WTC11 (cell line): ENCODE measurements around the gene ZNF593OS. TPM values are rescaled to one million over a fixed set of nuclear protein-coding genes. Genes with fewer than 3 reads are reported as not detected.

Source experiments
- ATAC-seq: fragments of 200-7000 bp; cut with Tn5 transposase; 2 replicates; pipeline ENCODE4 v1.10.0; 2021; ENCODE audit warnings: mild to moderate bottlenecking, moderate library complexity
- CTCF ChIA-PET: fragments of 300-600 bp; sonication (Branson Sonifier 250); formaldehyde crosslinking; loops from one replicate; lab custom pipeline; 2021; ENCODE audit warnings: antibody characterized with exemption; lab: Charles Lee
- POLR2A ChIA-PET: fragments of 350-600 bp; sonication (Branson Sonifier 250); formaldehyde crosslinking; loops from one replicate; lab custom pipeline; 2021; ENCODE audit warnings: antibody characterized with exemption; lab: Charles Lee
- DNase-seq: peaks from one replicate; pipeline ENCODE4 v3.0.0; 2021; ENCODE audit warnings: low spot score
- H3K27ac Mint-ChIP-seq: 2 replicates; pipeline ENCODE4 v1.8.0; 2021; ENCODE audit warnings: mixed read lengths
- H3K27me3 Mint-ChIP-seq: 2 replicates; pipeline ENCODE4 v1.8.0; 2021; ENCODE audit warnings: low read depth, mild to moderate bottlenecking, moderate library complexity, mixed read lengths
- H3K36me3 Mint-ChIP-seq: 2 replicates; pipeline ENCODE4 v1.8.0; 2021; ENCODE audit warnings: mixed read lengths
- H3K4me1 Mint-ChIP-seq: 2 replicates; pipeline ENCODE4 v1.8.0; 2022; ENCODE audit warnings: mixed read lengths
- H3K4me3 Mint-ChIP-seq: 2 replicates; pipeline ENCODE4 v1.8.0; 2021; ENCODE audit warnings: mild to moderate bottlenecking, moderate library complexity, mixed read lengths
- H3K9me3 Mint-ChIP-seq: 2 replicates; pipeline ENCODE4 v1.8.0; 2021; ENCODE audit warnings: mixed read lengths
- ATF2 ChIP-seq: sonication (generic); formaldehyde crosslinking; IDR thresholded peaks from 2 replicates; pipeline ENCODE4 v1.8.1; 2022; ENCODE audit warnings: low read depth, missing genetic modification reagents, borderline replicate concordance
- E2F5 ChIP-seq: sonication (generic); formaldehyde crosslinking; IDR thresholded peaks from 2 replicates; pipeline ENCODE4 v1.8.1; 2022; ENCODE audit warnings: mild to moderate bottlenecking, moderate library complexity, missing genetic modification reagents
- FOXJ3 ChIP-seq: sonication (generic); formaldehyde crosslinking; IDR thresholded peaks from 2 replicates; pipeline ENCODE4 v1.9.0; 2021; ENCODE audit warnings: missing genetic modification reagents, mild to moderate bottlenecking, borderline replicate concordance
- NR1H2 ChIP-seq: sonication (generic); formaldehyde crosslinking; IDR thresholded peaks from 2 replicates; pipeline ENCODE4 v1.9.0; 2021; ENCODE audit warnings: mild to moderate bottlenecking, moderate library complexity, missing genetic modification reagents
- SMAD3 ChIP-seq: sonication (generic); formaldehyde crosslinking; IDR thresholded peaks from 2 replicates; pipeline ENCODE4 v1.8.0; 2022; ENCODE audit warnings: missing genetic modification reagents, mild to moderate bottlenecking, borderline replicate concordance
- SP1 ChIP-seq: sonication (generic); formaldehyde crosslinking; conservative IDR thresholded peaks from 2 replicates; pipeline ENCODE4 v1.8.1; 2022; ENCODE audit warnings: missing genetic modification reagents
- TCF7 ChIP-seq: sonication (generic); formaldehyde crosslinking; IDR thresholded peaks from 2 replicates; pipeline ENCODE4 v1.8.0; 2022; ENCODE audit warnings: mild to moderate bottlenecking, low read depth, missing genetic modification reagents, moderate library complexity
- USF1 ChIP-seq: sonication (generic); formaldehyde crosslinking; IDR thresholded peaks from 2 replicates; pipeline ENCODE4 v1.8.0; 2022; ENCODE audit warnings: mild to moderate bottlenecking, missing genetic modification reagents
- ZBTB21 ChIP-seq: sonication (generic); formaldehyde crosslinking; IDR thresholded peaks from 2 replicates; pipeline ENCODE4 v1.8.1; 2023; ENCODE audit warnings: mild to moderate bottlenecking, missing genetic modification reagents, borderline replicate concordance
- ZNF263 ChIP-seq: sonication (generic); formaldehyde crosslinking; IDR thresholded peaks from 2 replicates; pipeline ENCODE4 v1.8.1; 2022; ENCODE audit warnings: low read depth, mild to moderate bottlenecking, moderate library complexity, missing genetic modification reagents
- ZNF423 ChIP-seq: fragments of 250-450 bp; sonication (Bioruptor Pico); IDR thresholded peaks from 2 replicates; pipeline ENCODE4 v2.1.2; 2022; ENCODE audit warnings: mild to moderate bottlenecking, moderate library complexity
- total RNA-seq: library from RNA; stranded (reverse); gene quantifications from 3 replicates; pipeline ENCODE4 v1.2.3, GENCODE V29; 2021
- TF ChIP-seq, protein P1 (sequence below): sonication (generic); formaldehyde crosslinking; IDR thresholded peaks from 2 replicates; pipeline ENCODE4 v1.8.1; 2023; ENCODE audit warnings: mild to moderate bottlenecking, missing genetic modification reagents
- TF ChIP-seq, protein P2 (sequence below): sonication (generic); formaldehyde crosslinking; IDR thresholded peaks from 2 replicates; pipeline ENCODE4 v1.8.1; 2023; ENCODE audit warnings: mild to moderate bottlenecking, moderate library complexity, missing genetic modification reagents
- TF ChIP-seq, protein P3 (sequence below): sonication (generic); formaldehyde crosslinking; IDR thresholded peaks from 2 replicates; pipeline ENCODE4 v1.8.0; 2022; ENCODE audit warnings: mild to moderate bottlenecking, missing genetic modification reagents

Gene ZNF593OS
- total RNA-seq, 1 experiment from 2014 or later, result not detected

GRCh38 chr1:26166719-26167281 is 4.8 kb downstream of the ZNF593OS start:
- Mint-ChIP-seq H3K4me3 (no peak overlapping the region), H3K27me3 (peaks cover 43% of the 10 kb centered on the region), H3K36me3 (no peaks in the 10 kb centered on the region), H3K27ac (no peak overlapping the region), H3K4me1 (peaks cover 44% of the 10 kb centered on the region), H3K9me3 (no peaks in the 10 kb centered on the region)
- ATAC-seq (no peak), DNase-seq (no peak)
- ChIA-PET CTCF (interaction anchor here (0.8 to 1.0 kb wide), 2 partner anchors 11 to 67 kb away, joined by 3 read pairs; partner anchors contain the start of genes CEP85 and CNKSR1), POLR2A (no interaction called here)
- no peak for TF ChIP-seq SMAD3 (CRISPR knock-in tag)
- TF ChIP-seq ZNF423 (CRISPR knock-in tag), result no peak
- no peak for TF ChIP-seq USF1 (CRISPR knock-in tag)
- TF ChIP-seq ZBTB21, result no peak
- TF ChIP-seq ATF2, result no peak
- TF ChIP-seq, all 79 proteins: peak for 0

DNA sequence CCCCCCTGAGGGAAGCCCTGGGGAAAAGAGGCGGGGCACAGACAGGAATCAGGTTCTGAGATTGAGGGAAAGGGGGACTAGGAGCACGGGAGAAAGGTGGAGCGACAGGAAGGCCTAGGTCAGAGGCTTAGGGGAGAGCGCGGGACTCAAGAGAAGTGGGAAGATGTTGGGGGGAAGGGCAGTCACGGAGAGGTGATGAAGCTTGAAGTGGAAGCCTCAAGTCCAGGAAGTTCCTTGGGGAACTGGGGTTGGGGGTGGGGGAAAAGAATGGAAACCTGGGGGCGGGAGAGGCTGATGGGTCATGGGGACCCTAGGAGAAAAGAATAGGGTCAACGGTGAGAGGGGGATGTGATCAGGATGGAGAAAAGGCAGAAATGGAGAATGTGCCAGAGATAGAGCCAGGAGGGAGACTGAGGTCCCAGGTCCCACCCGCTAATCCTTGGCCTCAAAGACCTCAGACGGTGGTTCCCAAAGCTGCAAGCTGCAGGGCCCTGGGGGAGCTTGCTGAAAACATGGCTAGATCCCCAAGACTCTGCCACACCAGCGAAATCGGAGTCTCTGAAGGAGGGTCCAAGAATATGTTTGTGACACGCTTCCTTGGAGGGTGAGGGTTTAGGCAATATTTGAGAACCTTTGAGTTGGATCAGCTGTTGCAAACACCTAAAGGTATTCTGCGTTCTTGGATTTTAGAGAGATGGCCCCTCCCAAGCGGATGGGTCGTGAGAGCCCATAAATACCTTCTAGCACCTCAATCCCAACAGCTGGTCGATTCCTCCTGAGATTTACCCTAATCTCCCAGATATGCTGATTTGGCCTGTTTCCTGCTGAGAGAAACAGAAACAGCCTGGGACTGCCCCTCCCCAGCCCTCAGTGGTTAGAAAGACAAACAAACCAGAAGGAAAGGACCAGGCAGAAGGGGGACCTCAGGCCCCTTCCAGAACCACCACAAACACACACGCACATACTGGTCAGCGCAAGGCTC is 6.5 kb downstream of the ZNF593OS start:
- DNase-seq, result no peak
- Mint-ChIP-seq H3K36me3 (no peaks in the 10 kb centered on the region), H3K27me3 (peaks cover 58% of the 10 kb centered on the region), H3K4me1 (peaks cover 37% of the 10 kb centered on the region), H3K4me3 (peak overlapping the region; percentile 83), H3K9me3 (no peaks in the 10 kb centered on the region), H3K27ac (peak overlapping the region; percentile 91; the same call in 1 of the 2 replicates)
- CTCF ChIA-PET, result interaction anchor here (0.8 to 2.5 kb wide), 12 partner anchors 9 to 658 kb away, joined by 3 to 15 read pairs (median 8); partner anchors contain the start of genes CATSPER4, CEP85 and CNKSR1
- TF ChIP-seq, protein P1, sequence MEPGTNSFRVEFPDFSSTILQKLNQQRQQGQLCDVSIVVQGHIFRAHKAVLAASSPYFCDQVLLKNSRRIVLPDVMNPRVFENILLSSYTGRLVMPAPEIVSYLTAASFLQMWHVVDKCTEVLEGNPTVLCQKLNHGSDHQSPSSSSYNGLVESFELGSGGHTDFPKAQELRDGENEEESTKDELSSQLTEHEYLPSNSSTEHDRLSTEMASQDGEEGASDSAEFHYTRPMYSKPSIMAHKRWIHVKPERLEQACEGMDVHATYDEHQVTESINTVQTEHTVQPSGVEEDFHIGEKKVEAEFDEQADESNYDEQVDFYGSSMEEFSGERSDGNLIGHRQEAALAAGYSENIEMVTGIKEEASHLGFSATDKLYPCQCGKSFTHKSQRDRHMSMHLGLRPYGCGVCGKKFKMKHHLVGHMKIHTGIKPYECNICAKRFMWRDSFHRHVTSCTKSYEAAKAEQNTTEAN (CRISPR knock-in tag), result no peak
- no peak for TF ChIP-seq TCF7 (CRISPR knock-in tag)
- no peak for TF ChIP-seq NR1H2 (CRISPR knock-in tag)
- POLR2A ChIA-PET, result interaction anchor here (0.6 to 2.9 kb wide), 4 partner anchors 12 to 69 kb away, joined by 3 to 9 read pairs (median 4); partner anchors contain the start of genes CEP85, CNKSR1 and PDIK1L
- no peak for ATAC-seq

GRCh38 chr1:26164036-26164860 is 7.4 kb downstream of the ZNF593OS start:
- ATAC-seq, result peak; percentile 61
- Mint-ChIP-seq H3K36me3 (no peaks in the 10 kb centered on the region), H3K27me3 (peaks cover 67% of the 10 kb centered on the region), H3K4me3 (peak overlapping the region; percentile 83), H3K9me3 (no peaks in the 10 kb centered on the region), H3K27ac (peak overlapping the region; percentile 91), H3K4me1 (peaks cover 41% of the 10 kb centered on the region)
- POLR2A ChIA-PET, result interaction anchor here (0.6 to 2.9 kb wide), 4 partner anchors 13 to 70 kb away, joined by 3 to 9 read pairs (median 4); partner anchors contain the start of genes CEP85, CNKSR1 and PDIK1L
- DNase-seq, result peak; percentile 77
- CTCF ChIA-PET, result interaction anchor here (0.6 to 2.5 kb wide), 18 partner anchors 8 to 923 kb away, joined by 3 to 15 read pairs (median 6); partner anchors contain the start of genes CATSPER4, CEP85 and CNKSR1
- TF ChIP-seq ZNF263 (no peak), E2F5 (CRISPR knock-in tag) (0 out of 2 replicates have a peak, but pooled peaks have one; percentile 42), SP1 (CRISPR knock-in tag) (peak; percentile 69), ZNF423 (CRISPR knock-in tag) (peak; percentile 50; the same call in 1 of the 2 replicates), FOXJ3 (no peak)
- TF ChIP-seq, protein P2, sequence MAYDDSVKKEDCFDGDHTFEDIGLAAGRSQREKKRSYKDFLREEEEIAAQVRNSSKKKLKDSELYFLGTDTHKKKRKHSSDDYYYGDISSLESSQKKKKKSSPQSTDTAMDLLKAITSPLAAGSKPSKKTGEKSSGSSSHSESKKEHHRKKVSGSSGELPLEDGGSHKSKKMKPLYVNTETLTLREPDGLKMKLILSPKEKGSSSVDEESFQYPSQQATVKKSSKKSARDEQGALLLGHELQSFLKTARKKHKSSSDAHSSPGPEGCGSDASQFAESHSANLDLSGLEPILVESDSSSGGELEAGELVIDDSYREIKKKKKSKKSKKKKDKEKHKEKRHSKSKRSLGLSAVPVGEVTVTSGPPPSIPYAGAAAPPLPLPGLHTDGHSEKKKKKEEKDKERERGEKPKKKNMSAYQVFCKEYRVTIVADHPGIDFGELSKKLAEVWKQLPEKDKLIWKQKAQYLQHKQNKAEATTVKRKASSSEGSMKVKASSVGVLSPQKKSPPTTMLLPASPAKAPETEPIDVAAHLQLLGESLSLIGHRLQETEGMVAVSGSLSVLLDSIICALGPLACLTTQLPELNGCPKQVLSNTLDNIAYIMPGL (CRISPR knock-in tag), result peak; percentile 80
- TF ChIP-seq, protein P3, sequence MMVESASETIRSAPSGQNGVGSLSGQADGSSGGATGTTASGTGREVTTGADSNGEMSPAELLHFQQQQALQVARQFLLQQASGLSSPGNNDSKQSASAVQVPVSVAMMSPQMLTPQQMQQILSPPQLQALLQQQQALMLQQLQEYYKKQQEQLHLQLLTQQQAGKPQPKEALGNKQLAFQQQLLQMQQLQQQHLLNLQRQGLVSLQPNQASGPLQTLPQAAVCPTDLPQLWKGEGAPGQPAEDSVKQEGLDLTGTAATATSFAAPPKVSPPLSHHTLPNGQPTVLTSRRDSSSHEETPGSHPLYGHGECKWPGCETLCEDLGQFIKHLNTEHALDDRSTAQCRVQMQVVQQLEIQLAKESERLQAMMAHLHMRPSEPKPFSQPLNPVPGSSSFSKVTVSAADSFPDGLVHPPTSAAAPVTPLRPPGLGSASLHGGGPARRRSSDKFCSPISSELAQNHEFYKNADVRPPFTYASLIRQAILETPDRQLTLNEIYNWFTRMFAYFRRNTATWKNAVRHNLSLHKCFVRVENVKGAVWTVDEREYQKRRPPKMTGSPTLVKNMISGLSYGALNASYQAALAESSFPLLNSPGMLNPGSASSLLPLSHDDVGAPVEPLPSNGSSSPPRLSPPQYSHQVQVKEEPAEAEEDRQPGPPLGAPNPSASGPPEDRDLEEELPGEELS (CRISPR knock-in tag), result no peak
